H1 (cell line): ENCODE results near the gene CAMK2D. TPM values are rescaled to one million over a fixed set of nuclear protein-coding genes. Genes with fewer than 3 reads are reported as not detected.

Experiments used
- CTCF ChIA-PET: fragments of 300-600 bp; sonication (Branson Sonifier 250); formaldehyde crosslinking; loops from one replicate; lab custom pipeline; 2021; ENCODE audit not compliant: partially characterized antibody; lab: Charles Lee
- POLR2A ChIA-PET: fragments of 300-600 bp; sonication (Branson Sonifier 250); formaldehyde crosslinking; loops from one replicate; lab custom pipeline; 2021; ENCODE audit warnings: inconsistent platforms; ENCODE audit not compliant: partially characterized antibody; lab: Charles Lee
- DNase-seq, 2 experiments: peaks; one replicate each; pipeline versions ENCODE4 v3.0.0 to v3.0.0-alpha.2; 2010 to 2022; ENCODE audit warnings: low spot score in 2 of 2, low read depth in 1 of 2, mixed read lengths in 1 of 2
- FAIRE-seq: peaks from 2 replicates; lab custom pipeline; 2011; peaks lifted over from hg19 to GRCh38; lab: Jason Lieb, UNC
- H2AFZ ChIP-seq: 2 replicates; pipeline ENCODE4 v1.8.1; 2012; ENCODE audit warnings: low read length, inconsistent platforms
- H2AK5ac ChIP-seq: 2 replicates; pipeline ENCODE4 v1.6.1; 2013; ENCODE audit warnings: low read depth, low read length
- H2BK120ac ChIP-seq: replicated peaks from 2 replicates; pipeline ENCODE3; 2013; ENCODE audit warnings: low read depth, low read length, inconsistent platforms
- H2BK12ac ChIP-seq: 2 replicates; pipeline ENCODE4 v1.6.1; 2013; ENCODE audit warnings: low read depth, low read length
- H2BK15ac ChIP-seq: 2 replicates; pipeline ENCODE4 v1.6.1; 2013; ENCODE audit warnings: low read length
- H2BK20ac ChIP-seq: 2 replicates; pipeline ENCODE4 v1.6.1; 2013; ENCODE audit warnings: low read length
- H2BK5ac ChIP-seq: 2 replicates; pipeline ENCODE4 v1.6.1; 2013; ENCODE audit warnings: low read depth, low read length
- H3K14ac ChIP-seq: 2 replicates; pipeline ENCODE4 v1.6.1; 2013; ENCODE audit warnings: inconsistent platforms; ENCODE audit not compliant: insufficient read length
- H3K18ac ChIP-seq: 2 replicates; pipeline ENCODE4 v1.6.1; 2013; ENCODE audit warnings: low read length; ENCODE audit errors: extremely low read depth
- H3K23ac ChIP-seq: 2 replicates; pipeline ENCODE4 v1.6.1; 2013; ENCODE audit warnings: inconsistent platforms; ENCODE audit not compliant: insufficient read length
- H3K23me2 ChIP-seq: 2 replicates; pipeline ENCODE4 v1.6.1; 2013; ENCODE audit warnings: low read depth, low read length
- H3K27ac ChIP-seq: 2 replicates; pipeline ENCODE4 v1.6.1; 2011; ENCODE audit warnings: low read depth, low read length, inconsistent platforms
- H3K27me3 ChIP-seq, 4 experiments: replicated peaks in 1 of 4; 1 replicate in 1 of 4; 2 replicates in 3 of 4; pipeline versions ENCODE4 v1.6.1 to v1.8.1; 2011 to 2013; ENCODE audit warnings: low read length in 3 of 4, mild to moderate bottlenecking in 3 of 4, inconsistent platforms in 2 of 4, mixed read lengths in 2 of 4, moderate library complexity in 1 of 4; ENCODE audit not compliant: control insufficient read depth in 3 of 4, insufficient read depth in 3 of 4; ENCODE audit errors: extremely low read depth in 1 of 4
- H3K36me3 ChIP-seq, 4 experiments: 2 replicates each; pipeline versions ENCODE4 v1.6.1 to v1.8.1; 2011 to 2013; ENCODE audit warnings: mild to moderate bottlenecking in 4 of 4, low read length in 3 of 4, moderate library complexity in 2 of 4, control low read depth in 1 of 4, inconsistent platforms in 1 of 4; ENCODE audit not compliant: insufficient read depth in 4 of 4, control insufficient read depth in 2 of 4
- H3K4ac ChIP-seq: replicated peaks from 2 replicates; pipeline ENCODE3; 2013; ENCODE audit warnings: low read length, low read depth, mixed read lengths, inconsistent platforms; ENCODE audit not compliant: insufficient read length
- H3K4me1 ChIP-seq, 4 experiments: replicated peaks in 1 of 4; 1 replicate in 1 of 4; 2 replicates in 3 of 4; pipeline versions ENCODE4 v1.6.1 to v1.8.1; 2011 to 2013; ENCODE audit warnings: low read length in 3 of 4, inconsistent platforms in 2 of 4, mixed read lengths in 1 of 4; ENCODE audit not compliant: insufficient read depth in 4 of 4, control insufficient read depth in 3 of 4
- H3K4me2 ChIP-seq, 2 experiments: 2 replicates each; pipeline versions ENCODE4 v1.6.1 to v1.8.1; 2011 to 2013; ENCODE audit warnings: low read depth in 2 of 2, low read length in 2 of 2, control low read depth in 1 of 2, inconsistent platforms in 1 of 2, mild to moderate bottlenecking in 1 of 2; ENCODE audit not compliant: insufficient read depth in 1 of 2
- H3K4me3 ChIP-seq, 4 experiments: fragments of 200-600, 300-600 bp in 1 of 4; sonication (generic), shearing (Covaris generic), sonication (Bioruptor Twin) in 1 of 4; 2 replicates each; pipeline versions ENCODE4 v1.5.1 to v1.8.1; 2011 to 2016; ENCODE audit warnings: low read length in 4 of 4, low read depth in 3 of 4, control low read depth in 2 of 4, inconsistent platforms in 2 of 4, mild to moderate bottlenecking in 2 of 4, mixed read lengths in 1 of 4, moderate library complexity in 1 of 4; ENCODE audit not compliant: insufficient read depth in 2 of 4; ENCODE audit errors: extremely low read depth in 1 of 4
- H3K56ac ChIP-seq: replicated peaks from 2 replicates; pipeline ENCODE3; 2013; ENCODE audit warnings: low read depth, mild to moderate bottlenecking, mixed read lengths, low read length, inconsistent platforms; ENCODE audit not compliant: insufficient read length
- H3K79me1 ChIP-seq: 2 replicates; pipeline ENCODE4 v1.6.1; 2013; ENCODE audit warnings: low read depth, low read length, control low read depth
- H3K79me2 ChIP-seq, 2 experiments: 2 replicates each; pipeline versions ENCODE4 v1.6.1 to v1.8.1; 2012 to 2013; ENCODE audit warnings: low read length in 2 of 2, mild to moderate bottlenecking in 2 of 2, inconsistent platforms in 1 of 2; ENCODE audit not compliant: insufficient read depth in 2 of 2, control insufficient read depth in 1 of 2
- H3K9ac ChIP-seq, 4 experiments: replicated peaks in 1 of 4; 1 replicate in 1 of 4; 2 replicates in 3 of 4; pipeline versions ENCODE4 v1.6.1 to v1.8.1; 2011 to 2013; ENCODE audit warnings: low read depth in 3 of 4, low read length in 3 of 4, control low read depth in 2 of 4, mild to moderate bottlenecking in 2 of 4, moderate library complexity in 2 of 4, inconsistent platforms in 1 of 4; ENCODE audit errors: extremely low read depth in 1 of 4
- H3K9me3 ChIP-seq, 2 experiments: 2 replicates each; pipeline versions ENCODE4 v1.6.1 to v1.8.1; 2012 to 2013; ENCODE audit warnings: mild to moderate bottlenecking in 2 of 2, moderate library complexity in 2 of 2, control low read depth in 1 of 2, inconsistent platforms in 1 of 2, low read depth in 1 of 2, low read length in 1 of 2, mixed read lengths in 1 of 2; ENCODE audit not compliant: insufficient read depth in 2 of 2
- H4K20me1 ChIP-seq, 2 experiments: replicated peaks in 1 of 2; 2 replicates each; pipeline versions ENCODE3 to v1.8.1; 2011 to 2013; ENCODE audit warnings: inconsistent platforms in 2 of 2, low read length in 2 of 2, mild to moderate bottlenecking in 1 of 2; ENCODE audit not compliant: insufficient read depth in 2 of 2, control insufficient read depth in 1 of 2
- H4K5ac ChIP-seq: 2 replicates; pipeline ENCODE4 v1.6.1; 2013; ENCODE audit warnings: low read length, low read depth, mixed read lengths, inconsistent platforms; ENCODE audit not compliant: insufficient read length
- H4K8ac ChIP-seq: 2 replicates; pipeline ENCODE4 v1.8.0; 2013; ENCODE audit warnings: mild to moderate bottlenecking, moderate library complexity, low read length, inconsistent platforms; ENCODE audit not compliant: insufficient read depth; ENCODE audit errors: extremely low read depth
- H4K91ac ChIP-seq: replicated peaks from 2 replicates; pipeline ENCODE3; 2013; ENCODE audit warnings: low read length, mixed read lengths, inconsistent platforms; ENCODE audit not compliant: insufficient read length
- EP300 ChIP-seq, 2 experiments: IDR thresholded peaks; 1 replicate in 1 of 2; 2 replicates in 1 of 2; pipeline ENCODE4 v1.6.1; 2011 to 2012; ENCODE audit warnings: low read depth in 2 of 2, low read length in 2 of 2, mild to moderate bottlenecking in 2 of 2, borderline replicate concordance in 1 of 2, inconsistent platforms in 1 of 2, moderate library complexity in 1 of 2
- HDAC2 ChIP-seq, 2 experiments: fragments of 300-600 bp in 1 of 2; sonication (generic) in 1 of 2; IDR thresholded peaks; 2 replicates each; pipeline ENCODE4 v1.6.1; 2011 to 2012; ENCODE audit warnings: low read depth in 2 of 2, low read length in 2 of 2, mild to moderate bottlenecking in 2 of 2, moderate library complexity in 2 of 2, borderline replicate concordance in 1 of 2, inconsistent platforms in 1 of 2
- JUN ChIP-seq: IDR thresholded peaks from 2 replicates; pipeline ENCODE4 v1.6.1; 2011; ENCODE audit warnings: low read depth, mild to moderate bottlenecking, improper control_type of control experiment, low read length
- WGBS, 2 experiments: shearing (Covaris generic) in 1 of 2; methylation state at CpG; one replicate each; pipeline versions ENCODE4 v1.1.6 to v1.1.7; 2013 to 2015; ENCODE audit warnings: low lambda C conversion rate in 2 of 2, mixed read lengths in 2 of 2, inconsistent platforms in 1 of 2, low coverage in 1 of 2, missing lambda C conversion rate in 1 of 2; ENCODE audit not compliant: insufficient replicate concordance in 2 of 2, insufficient coverage in 1 of 2, insufficient read length in 1 of 2; ENCODE audit errors: extremely low coverage in 1 of 2, missing lambda C conversion rate in 1 of 2; 5-methylcytosine and 5-hydroxymethylcytosine counted together
- polyA plus RNA-seq, 7 experiments: library from polyadenylated mRNA; depleted of rRNA in 3 of 7; stranded (reverse) in 5 of 7; unstranded in 2 of 7; fragments of >200 nt in 5 of 7; fragments of 200-250 nt in 2 of 7; gene quantifications; 1 replicate in 5 of 7; 2 replicates in 1 of 7; 4 replicates in 1 of 7; pipeline versions ENCODE4 v1.2.1 to v1.2.3, GENCODE V29; 2011 to 2013; ENCODE audit warnings: missing spikeins in 2 of 7, mixed read lengths in 2 of 7
- total RNA-seq: library from RNA; stranded (reverse); fragmentation: NEBNext Ultra II Directional; extraction: Animal tissue kit (Norgen Biotek cat#: 25700); gene quantifications from 2 replicates; pipeline ENCODE4 v1.2.1, GENCODE V29; 2021

CAMK2D gene
- total and polyA plus RNA-seq, 2 of the 8 experiments (the other 6 are each of a cell fraction or from before 2014, with no cell fraction given) = 3.2 to 7.0 TPM

DNA sequence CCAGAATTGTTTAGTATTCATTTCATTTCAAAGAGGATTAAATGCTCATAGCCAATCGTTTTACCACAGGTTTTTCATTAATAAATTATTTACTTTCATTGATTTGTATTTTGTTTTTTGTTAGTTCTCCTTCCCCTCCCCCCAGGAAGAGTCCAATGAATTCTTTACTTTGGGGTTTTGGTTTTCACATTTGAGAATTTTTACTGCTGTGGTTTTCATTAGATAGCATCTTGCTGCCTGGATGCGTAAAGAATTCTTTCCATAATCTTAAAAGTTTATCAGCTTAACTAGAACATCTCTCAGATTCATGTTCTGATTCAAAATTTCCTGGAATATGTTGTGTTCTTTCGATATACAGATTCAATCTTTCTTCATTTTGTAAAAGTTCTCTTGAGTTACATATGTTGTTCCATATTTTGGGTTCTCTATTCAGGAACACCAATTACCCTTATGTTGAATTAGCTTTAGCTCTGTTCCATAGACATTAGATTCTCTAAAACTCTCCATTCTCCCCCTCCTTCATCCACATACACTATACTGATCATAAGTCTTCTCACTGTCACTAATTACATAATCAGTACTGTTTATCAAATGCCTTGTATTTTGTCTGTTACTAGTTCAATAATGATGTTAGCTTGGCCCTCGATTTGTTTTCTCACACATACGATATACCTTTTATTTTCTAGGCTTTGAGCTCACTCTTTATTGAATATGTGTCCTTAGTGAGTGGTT lies 184.4 kb downstream of the CAMK2D start:
- no peak overlapping the region for H2AK5ac ChIP-seq
- no peaks in the 10 kb centered on the region for H3K23me2 ChIP-seq
- H3K4ac ChIP-seq = no peak overlapping the region
- no peaks in the 10 kb centered on the region for H3K9me3 ChIP-seq
- H3K4me3 ChIP-seq = no peak overlapping the region
- no peaks in the 10 kb centered on the region; a peak in 2 of 7 replicates for H3K4me1 ChIP-seq
- H3K79me2 ChIP-seq = no peaks in the 10 kb centered on the region
- H3K18ac ChIP-seq = no peak overlapping the region
- H4K20me1 ChIP-seq = no peaks in the 10 kb centered on the region
- no peak overlapping the region for H2BK20ac ChIP-seq
- no peak overlapping the region for H3K23ac ChIP-seq
- no peak overlapping the region for H3K14ac ChIP-seq
- no peaks in the 10 kb centered on the region for H3K36me3 ChIP-seq
- H3K56ac ChIP-seq = no peak overlapping the region
- 81% methylated on average over 5 of the region's 5 CpGs; no CpG with 5 or more reads in 1 of the 2 experiments for WGBS, 2 experiments
- H3K27ac ChIP-seq = no peak overlapping the region
- ChIA-PET POLR2A (interaction anchor here (0.7 kb wide), 1 partner anchor 39 kb away, joined by 5 read pairs; no protein-coding TSS in a partner anchor), CTCF (interaction anchor here (0.6 to 1.5 kb wide), 2 partner anchors 29 to 79 kb away, joined by 4 to 5 read pairs; no protein-coding TSS in a partner anchor)
- no peak overlapping the region for H3K9ac ChIP-seq
- no peak overlapping the region for H4K5ac ChIP-seq
- no peak overlapping the region for H2AFZ ChIP-seq
- no peak overlapping the region for H3K4me2 ChIP-seq
- FAIRE-seq = no peak
- H2BK12ac ChIP-seq = no peak overlapping the region
- no peaks in the 10 kb centered on the region for H3K27me3 ChIP-seq
- no peak overlapping the region for H2BK15ac ChIP-seq
- no peak overlapping the region for H2BK5ac ChIP-seq
- DNase-seq = no peak
- no peaks in the 10 kb centered on the region for H3K79me1 ChIP-seq
- H4K8ac ChIP-seq = no peak overlapping the region
- no peak overlapping the region for H4K91ac ChIP-seq
- no peak overlapping the region for H2BK120ac ChIP-seq
- TF ChIP-seq EP300 (IDR thresholded peaks at IDR 0.05; ENCODE audit: borderline replicate concordance in 1 of 2, low read depth in 2 of 2, low read length in 2 of 2) (no peak), JUN (no peak), HDAC2 (IDR thresholded peaks at IDR 0.05; ENCODE audit: borderline replicate concordance in 1 of 2, low read depth in 2 of 2, low read length in 2 of 2) (no peak)
